AG09319 (cell line): Measurements from ENCODE around the gene FNDC1.

Source experiments
- DNase-seq: peaks from one replicate; pipeline ENCODE4 v3.0.0-alpha.2; 2010; ENCODE audit warnings: low read depth; ENCODE audit errors: extremely low read depth
- CTCF ChIP-seq: IDR thresholded peaks from 2 replicates; pipeline ENCODE4 v1.5.1; 2011; ENCODE audit warnings: low read depth, mild to moderate bottlenecking, inconsistent platforms, low read length, moderate library complexity

The FNDC1 gene

GRCh38 chr6:159156089-159156488 lies 13.1 kb upstream of the FNDC1 start:
- no peak for TF ChIP-seq CTCF

DNA sequence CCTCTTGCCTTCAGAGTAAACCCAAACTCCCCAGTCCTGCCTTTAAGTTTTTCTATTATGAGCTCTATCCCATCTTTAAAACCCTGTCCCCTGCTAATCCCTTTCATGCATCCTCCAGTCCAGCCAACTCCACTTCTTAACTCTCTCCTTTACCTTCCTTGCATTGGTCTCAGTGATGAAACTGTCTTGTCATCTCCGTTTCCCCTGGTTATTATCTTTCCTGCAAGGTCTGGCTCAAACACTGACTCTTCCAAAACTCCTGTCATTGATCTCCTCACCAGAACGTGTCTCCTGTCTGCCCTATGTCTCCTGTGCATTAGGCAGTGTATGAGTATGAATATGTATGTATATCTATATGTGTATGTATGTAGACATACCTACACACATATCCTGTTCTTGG lies 11.8 kb upstream of the FNDC1 start:
- no peak for DNase-seq
- no peak for TF ChIP-seq CTCF

More at GRCh38 chr6:159156089-159156488, 13.1 kb upstream of the FNDC1 start:
- DNase-seq, result no peak

GRCh38 chr6:159161839-159162238 lies 7.4 kb upstream of the FNDC1 start:
- TF ChIP-seq CTCF, result no peak
- DNase-seq, result no peak

DNA sequence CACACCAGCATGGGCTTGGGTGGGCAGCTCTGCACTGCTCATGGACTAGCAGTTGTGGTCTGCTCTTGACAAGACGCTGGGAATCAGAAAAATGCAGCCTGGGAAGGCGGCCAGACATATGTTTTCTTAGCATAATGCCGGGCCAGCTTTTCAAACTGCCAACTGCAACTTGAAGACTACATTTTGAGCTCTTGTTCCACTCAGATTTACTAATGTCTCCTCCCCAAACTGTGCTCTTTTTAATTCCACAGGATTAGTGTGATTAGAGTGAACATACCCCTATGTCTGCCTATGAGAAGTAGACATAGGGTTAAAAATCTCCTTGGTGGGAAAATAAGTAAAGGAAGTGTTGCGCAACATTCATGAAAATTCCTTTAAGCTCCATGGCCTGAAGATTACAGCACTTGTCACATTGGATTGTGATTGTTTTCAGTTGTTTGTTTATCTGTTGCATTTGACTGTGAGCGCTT lies 5.3 kb upstream of the FNDC1 start:
- no peak for TF ChIP-seq CTCF
- no peak for DNase-seq

DNA sequence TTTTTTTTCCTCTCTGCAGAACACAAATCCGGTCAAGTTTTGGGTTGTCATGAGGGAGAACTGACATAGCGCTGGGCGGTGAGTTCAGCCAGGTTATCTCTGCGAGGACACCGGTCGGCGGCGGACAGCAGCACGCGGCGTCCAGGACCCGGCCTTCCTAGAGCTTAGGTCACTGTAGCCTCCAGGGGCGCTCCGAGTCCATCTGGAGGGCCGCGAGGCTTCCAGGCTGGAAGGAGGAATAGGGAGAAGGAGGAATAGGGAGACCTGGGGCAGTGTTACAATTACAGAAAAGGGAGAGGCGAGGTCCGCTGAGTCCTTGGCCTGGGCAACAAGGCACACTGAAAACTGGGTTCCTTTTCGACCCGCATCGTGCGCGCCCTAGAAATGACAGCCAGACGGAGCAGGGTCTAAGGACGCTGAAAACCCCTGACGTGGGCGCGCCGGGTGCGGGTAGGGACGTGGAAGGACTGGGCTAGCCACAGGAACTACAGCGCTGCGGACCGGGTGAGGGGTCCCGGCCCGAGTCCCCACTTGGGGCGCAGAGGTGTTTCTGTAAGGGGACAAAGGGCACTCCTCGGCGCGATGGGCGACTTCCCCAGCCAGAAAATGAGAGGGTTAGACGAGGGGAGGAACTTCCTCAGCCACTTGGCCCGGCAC lies 536 bp upstream of the FNDC1 start:
- peak; percentile 35 for TF ChIP-seq CTCF
- no peak for DNase-seq

DNA sequence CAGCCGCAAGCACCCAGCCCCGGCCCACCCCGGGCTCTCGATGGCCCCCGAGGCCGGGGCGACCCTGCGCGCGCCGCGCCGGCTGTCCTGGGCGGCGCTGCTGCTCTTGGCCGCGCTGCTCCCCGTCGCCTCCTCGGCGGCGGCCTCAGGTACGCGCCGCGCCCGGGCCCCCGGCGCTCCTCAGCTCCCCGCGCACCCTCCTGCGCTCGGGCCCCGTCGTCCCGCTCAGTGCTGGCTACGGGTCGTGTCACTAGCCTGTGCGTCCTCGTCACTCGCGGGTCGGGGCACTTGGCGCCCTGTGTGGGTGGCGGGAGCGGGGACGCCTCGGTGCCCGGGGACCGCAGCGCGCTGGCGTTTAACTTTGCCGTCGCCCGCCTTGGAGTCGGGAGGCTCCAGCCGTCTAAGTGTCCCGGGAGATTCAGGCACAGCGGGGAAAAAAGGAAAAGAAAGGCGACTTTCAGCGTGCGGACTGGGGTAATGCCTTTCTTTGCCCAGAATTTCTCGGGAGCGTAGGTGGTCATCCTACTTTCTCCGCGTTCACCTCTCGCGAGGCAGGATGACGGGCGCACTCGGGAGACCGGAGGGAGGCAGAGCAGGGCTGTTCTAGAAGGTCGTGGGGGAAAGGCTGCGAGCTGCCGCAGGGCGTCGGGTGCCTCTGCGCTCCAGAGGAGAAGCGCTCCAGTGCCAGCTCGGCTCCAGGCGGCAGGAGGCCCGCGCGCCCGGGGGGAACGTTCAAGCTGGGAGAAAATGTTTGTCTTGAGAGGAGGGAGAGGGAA lies 545 bp downstream of the FNDC1 start:
- no peak for DNase-seq
- no peak for TF ChIP-seq CTCF

DNA sequence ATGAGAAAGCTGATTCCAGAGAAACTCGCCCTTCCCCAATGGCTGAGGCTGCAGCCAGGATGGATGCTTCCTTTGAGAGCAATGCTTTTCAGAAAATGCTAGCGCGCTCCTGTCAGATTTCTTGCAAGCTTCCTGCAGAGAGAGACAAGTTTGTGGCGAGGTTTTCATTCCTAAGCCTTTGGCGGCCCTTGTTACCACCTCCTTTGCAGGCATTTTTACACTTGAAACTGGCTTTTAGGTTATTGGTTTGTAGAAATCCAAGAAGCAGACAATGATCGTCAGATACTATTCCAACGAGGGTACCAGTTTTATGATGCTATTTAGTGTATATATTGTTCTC lies 1.1 kb downstream of the FNDC1 start:
- no peak for DNase-seq
- TF ChIP-seq CTCF, result no peak
